Measurements from ENCODE around the gene SCLY.
A peak's percentile ranks its signal among the peaks of the same experiment; 100 is the strongest.

The SCLY gene

DNA sequence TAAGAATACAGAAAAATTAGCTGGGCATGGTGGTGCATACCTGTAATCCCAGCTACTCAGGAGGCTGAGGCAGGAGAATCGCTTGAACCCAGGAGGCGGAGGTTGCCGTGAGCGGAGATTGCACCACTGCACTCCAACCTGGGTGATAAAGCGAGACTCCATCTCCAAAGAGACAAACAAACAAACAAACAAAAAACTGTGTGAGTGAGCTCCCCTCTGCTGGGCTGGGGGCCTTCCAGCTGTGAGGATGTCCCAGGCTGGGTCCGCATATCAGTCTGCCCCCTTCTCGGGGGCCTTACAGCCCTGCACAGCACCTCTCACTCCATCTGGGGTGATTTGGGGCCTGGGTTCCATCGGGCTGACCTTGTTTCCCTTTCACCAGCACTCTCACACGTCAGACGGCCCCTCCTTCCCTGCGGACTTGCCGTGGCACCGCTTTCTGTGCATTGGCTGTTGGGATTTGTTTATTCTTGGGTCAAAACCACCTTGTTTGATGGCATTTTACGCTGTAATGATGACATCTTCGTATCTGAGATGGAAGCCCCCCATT is 74.9 kb downstream of the SCLY start:
- 90 to 94% methylated on average over 9 to 12 of the region's 15 CpGs for WGBS, 2 experiments (ENCODE audit: insufficient coverage in 2 of 2)
- no peaks in the 10 kb centered on the region for H3K36me3 ChIP-seq (ENCODE audit: control insufficient read depth, insufficient read depth, low read length)
- H3K27ac ChIP-seq (ENCODE audit: low read depth, low read length, severe bottlenecking): no peak overlapping the region
- H3K4me1 ChIP-seq (ENCODE audit: control insufficient read depth, insufficient read depth, low read length, poor library complexity, severe bottlenecking): peaks cover 11% of the 10 kb centered on the region
- H3K4me3 ChIP-seq (ENCODE audit: extremely low read depth, insufficient read depth, low read length, poor library complexity, severe bottlenecking): no peak overlapping the region
- H3K9me3 ChIP-seq (ENCODE audit: control insufficient read depth, low read length): no peaks in the 10 kb centered on the region

DNA sequence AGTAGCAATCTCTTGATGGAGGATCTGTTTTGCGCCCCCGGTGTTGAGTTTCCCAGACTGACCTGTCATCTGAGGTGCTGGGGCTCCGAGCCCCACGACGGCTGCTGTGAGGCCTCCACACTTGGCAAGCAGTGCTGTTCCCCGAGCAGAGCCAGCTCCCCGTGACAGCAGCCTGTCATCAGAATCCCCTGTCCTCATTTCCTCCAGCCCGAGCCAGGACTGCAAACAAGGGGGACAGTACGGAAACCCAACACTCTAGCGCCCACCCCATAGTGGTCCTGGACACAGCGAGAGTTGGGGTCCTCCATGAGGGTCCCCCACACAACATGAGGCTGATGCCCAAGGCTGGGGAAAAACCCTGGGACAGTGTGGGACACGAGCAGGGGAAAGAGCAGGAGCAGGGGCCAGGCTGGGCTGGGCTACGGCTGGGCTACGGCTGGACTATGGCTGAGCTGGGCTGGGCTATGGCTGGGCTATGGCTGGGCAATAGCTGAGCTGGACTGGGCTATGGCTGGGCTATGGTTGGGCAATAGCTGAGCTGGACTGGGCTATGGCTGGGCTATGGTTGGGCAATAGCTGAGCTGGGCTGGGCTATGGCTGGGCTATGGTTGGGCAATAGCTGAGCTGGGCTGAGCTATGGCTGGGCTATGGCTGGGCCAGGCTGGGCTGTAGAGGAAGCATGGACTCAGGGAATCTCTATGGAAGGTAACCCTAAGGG is 76.2 kb downstream of the SCLY start:
- no peaks in the 10 kb centered on the region for H3K9me3 ChIP-seq (ENCODE audit: control insufficient read depth, low read length)
- H3K4me3 ChIP-seq (ENCODE audit: extremely low read depth, insufficient read depth, low read length, poor library complexity, severe bottlenecking): no peak overlapping the region
- H3K27ac ChIP-seq (ENCODE audit: low read depth, low read length, severe bottlenecking): no peak overlapping the region
- peaks cover 19% of the 10 kb centered on the region for H3K4me1 ChIP-seq (ENCODE audit: control insufficient read depth, insufficient read depth, low read length, poor library complexity, severe bottlenecking)
- WGBS, 2 experiments (ENCODE audit: insufficient coverage in 2 of 2): 89 to 95% methylated on average over 10 to 12 of the region's 14 CpGs
- H3K36me3 ChIP-seq (ENCODE audit: control insufficient read depth, insufficient read depth, low read length): no peaks in the 10 kb centered on the region

DNA sequence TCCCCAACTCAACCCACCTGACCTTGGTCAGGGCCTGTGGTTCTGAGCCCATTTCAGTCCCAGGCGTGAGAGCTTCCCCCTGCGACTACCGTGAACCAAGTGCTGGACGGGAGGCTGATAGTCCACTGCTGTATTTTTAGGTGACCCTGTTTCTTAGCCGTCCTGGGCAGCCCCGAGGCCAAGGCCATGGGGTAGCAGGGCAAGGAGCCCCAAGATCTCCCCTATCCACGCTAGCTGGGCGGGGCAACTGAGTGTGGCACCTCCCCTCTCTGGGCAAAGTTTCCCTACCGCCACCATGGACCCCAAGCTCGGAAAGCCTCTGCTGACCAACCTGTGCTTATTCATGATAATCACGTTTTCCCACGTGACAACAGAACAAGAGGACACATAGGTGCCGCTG is 77.1 kb downstream of the SCLY start:
- Histone ChIP-seq H3K27ac (ENCODE audit: low read depth, low read length, severe bottlenecking) (no peak overlapping the region), H3K9me3 (ENCODE audit: control insufficient read depth, low read length) (no peaks in the 10 kb centered on the region), H3K4me3 (ENCODE audit: extremely low read depth, insufficient read depth, low read length, poor library complexity, severe bottlenecking) (no peak overlapping the region), H3K36me3 (ENCODE audit: control insufficient read depth, insufficient read depth, low read length) (no peaks in the 10 kb centered on the region), H3K4me1 (ENCODE audit: control insufficient read depth, insufficient read depth, low read length, poor library complexity, severe bottlenecking) (peaks cover 25% of the 10 kb centered on the region)
- 97% methylated on average over 13 of the region's 13 CpGs for WGBS, 2 experiments (ENCODE audit: insufficient coverage in 2 of 2)

DNA sequence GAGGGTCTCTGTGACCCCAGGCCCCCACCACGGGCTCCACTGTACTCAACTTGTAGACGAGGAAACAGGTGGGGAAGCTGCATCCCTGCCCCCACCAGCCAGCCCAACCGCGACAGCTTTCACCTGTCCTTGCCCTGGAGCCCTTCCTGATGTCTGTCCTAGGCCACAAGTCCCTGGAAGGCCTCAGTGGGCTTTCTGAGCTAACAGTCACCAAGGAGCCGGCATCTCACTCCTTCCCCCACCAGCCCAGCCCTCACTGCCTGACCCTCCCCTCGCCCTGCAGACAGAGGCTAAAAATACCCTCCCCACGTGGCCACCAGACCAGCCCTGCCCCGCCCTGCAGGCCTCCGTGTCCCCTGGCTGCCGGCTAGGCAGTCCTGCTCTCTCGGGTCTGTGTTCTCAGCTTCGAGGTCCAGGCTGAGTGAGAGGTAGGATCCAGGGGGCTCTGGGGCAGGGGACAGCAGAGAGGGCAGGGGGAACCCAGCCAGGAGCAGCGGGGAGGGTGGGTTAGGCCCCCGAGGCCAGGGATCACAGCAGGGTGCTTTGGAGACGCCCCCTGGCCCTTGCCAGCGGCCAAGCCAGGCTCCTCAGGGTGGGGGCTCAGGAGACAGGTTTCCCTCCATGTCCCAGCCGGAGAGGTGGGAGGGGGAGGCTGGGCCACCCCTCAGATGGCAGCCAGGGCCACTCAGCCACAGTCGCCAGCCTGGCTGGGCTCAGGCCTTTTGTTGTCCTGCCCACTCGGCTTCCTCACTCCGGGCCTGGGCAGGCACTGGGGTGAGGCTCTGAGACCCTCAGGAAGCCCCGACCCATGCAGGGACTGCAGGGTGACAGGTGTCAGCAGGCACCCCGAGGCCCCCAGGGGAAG is 77.8 kb downstream of the SCLY start, which contains the start of gene KLHL30:
Gene KLHL30 (plus strand): TSS at position 338 of the 865 bp plus-strand sequence. CDS start 2,087 bp downstream, outside the sequence.
- Histone ChIP-seq H3K4me3 (ENCODE audit: extremely low read depth, insufficient read depth, low read length, poor library complexity, severe bottlenecking) (peak within 1 kb of the TSS; percentile 8), H3K27ac (ENCODE audit: low read depth, low read length, severe bottlenecking) (peak within 1 kb of the TSS; percentile 36), H3K9me3 (ENCODE audit: control insufficient read depth, low read length) (no peaks in the 10 kb centered on the region), H3K4me1 (ENCODE audit: control insufficient read depth, insufficient read depth, low read length, poor library complexity, severe bottlenecking) (peaks cover 29% of the 10 kb centered on the region), H3K36me3 (ENCODE audit: control insufficient read depth, insufficient read depth, low read length) (no peaks in the 10 kb centered on the region)
- WGBS, 2 experiments (ENCODE audit: insufficient coverage in 2 of 2): 71 to 81% methylated on average over 16 to 17 of the region's 22 CpGs

DNA sequence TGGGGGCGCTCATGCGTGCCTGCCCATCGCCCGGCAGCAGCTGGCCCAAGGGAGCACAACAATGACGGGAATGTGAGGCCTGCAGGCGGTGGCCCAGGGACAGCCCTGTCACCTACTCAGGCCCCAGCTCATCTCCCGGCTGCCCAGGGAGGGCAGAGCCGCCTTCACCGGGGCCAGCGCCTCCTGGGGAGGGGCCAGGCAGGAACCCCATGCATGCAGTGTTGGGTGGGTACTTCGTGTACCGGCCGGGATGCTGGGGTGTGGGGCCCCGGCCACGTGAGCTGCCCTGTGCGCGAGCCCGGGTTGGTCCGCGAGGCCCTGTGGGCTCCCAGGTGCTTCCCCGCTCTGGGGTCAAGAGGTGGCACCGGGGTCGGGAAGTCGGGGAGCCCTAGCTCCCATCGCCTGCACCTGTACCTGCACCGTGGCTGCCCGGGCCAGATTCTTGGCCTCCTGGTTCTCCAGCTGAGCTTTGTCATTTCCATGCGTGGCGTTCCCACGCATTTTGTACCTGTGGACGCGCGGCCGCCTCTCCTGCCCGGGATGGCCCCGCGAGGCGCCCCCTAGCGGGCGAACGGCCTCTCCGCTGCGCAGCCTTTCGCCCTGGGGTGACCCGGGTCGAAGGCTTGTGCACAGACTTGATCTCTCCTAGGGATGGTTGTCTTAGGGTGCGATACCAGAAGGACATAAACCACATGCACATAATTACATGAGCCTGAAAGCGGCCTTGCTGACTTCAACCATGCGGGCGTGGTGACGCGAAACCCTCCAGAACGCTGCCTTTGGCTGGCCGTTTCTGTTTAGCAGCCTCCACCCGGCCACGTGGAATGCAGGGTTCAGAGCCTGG is 78.6 kb downstream of the SCLY start:
- no peak overlapping the region for H3K27ac ChIP-seq (ENCODE audit: low read depth, low read length, severe bottlenecking)
- H3K4me3 ChIP-seq (ENCODE audit: extremely low read depth, insufficient read depth, low read length, poor library complexity, severe bottlenecking): peak overlapping the region; percentile 8
- WGBS, 2 experiments (ENCODE audit: insufficient coverage in 2 of 2): 82 to 90% methylated on average over 29 to 45 of the region's 56 CpGs
- H3K9me3 ChIP-seq (ENCODE audit: control insufficient read depth, low read length): no peaks in the 10 kb centered on the region
- no peaks in the 10 kb centered on the region for H3K36me3 ChIP-seq (ENCODE audit: control insufficient read depth, insufficient read depth, low read length)
- H3K4me1 ChIP-seq (ENCODE audit: control insufficient read depth, insufficient read depth, low read length, poor library complexity, severe bottlenecking): peaks cover 35% of the 10 kb centered on the region

DNA sequence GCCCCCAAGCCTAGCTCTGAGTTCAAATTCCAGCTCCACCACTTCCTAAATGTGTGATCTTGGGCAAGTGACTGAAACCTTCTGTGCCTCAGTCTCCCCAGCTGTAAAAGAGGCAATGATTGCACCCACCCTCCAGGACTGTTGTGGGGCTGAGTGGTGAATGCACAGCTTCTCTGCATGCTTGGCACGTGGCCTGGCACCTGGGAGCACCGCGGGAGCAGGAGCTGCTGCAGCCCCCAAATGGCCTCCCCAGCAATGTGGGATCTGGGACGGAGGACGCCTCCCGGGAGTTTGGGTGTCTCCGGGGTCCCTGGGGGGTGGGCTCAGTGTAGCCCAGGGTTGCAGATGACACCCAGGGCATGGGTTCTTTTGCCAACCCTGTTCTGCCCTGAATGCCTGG is 79.2 kb downstream of the SCLY start:
- H3K27ac ChIP-seq (ENCODE audit: low read depth, low read length, severe bottlenecking): no peak overlapping the region
- no peaks in the 10 kb centered on the region for H3K9me3 ChIP-seq (ENCODE audit: control insufficient read depth, low read length)
- H3K4me3 ChIP-seq (ENCODE audit: extremely low read depth, insufficient read depth, low read length, poor library complexity, severe bottlenecking): no peak overlapping the region
- no peaks in the 10 kb centered on the region for H3K36me3 ChIP-seq (ENCODE audit: control insufficient read depth, insufficient read depth, low read length)
- WGBS, 2 experiments (ENCODE audit: insufficient coverage in 2 of 2): 85 to 100% methylated on average over 6 to 7 of the region's 7 CpGs
- peaks cover 35% of the 10 kb centered on the region for H3K4me1 ChIP-seq (ENCODE audit: control insufficient read depth, insufficient read depth, low read length, poor library complexity, severe bottlenecking)

DNA sequence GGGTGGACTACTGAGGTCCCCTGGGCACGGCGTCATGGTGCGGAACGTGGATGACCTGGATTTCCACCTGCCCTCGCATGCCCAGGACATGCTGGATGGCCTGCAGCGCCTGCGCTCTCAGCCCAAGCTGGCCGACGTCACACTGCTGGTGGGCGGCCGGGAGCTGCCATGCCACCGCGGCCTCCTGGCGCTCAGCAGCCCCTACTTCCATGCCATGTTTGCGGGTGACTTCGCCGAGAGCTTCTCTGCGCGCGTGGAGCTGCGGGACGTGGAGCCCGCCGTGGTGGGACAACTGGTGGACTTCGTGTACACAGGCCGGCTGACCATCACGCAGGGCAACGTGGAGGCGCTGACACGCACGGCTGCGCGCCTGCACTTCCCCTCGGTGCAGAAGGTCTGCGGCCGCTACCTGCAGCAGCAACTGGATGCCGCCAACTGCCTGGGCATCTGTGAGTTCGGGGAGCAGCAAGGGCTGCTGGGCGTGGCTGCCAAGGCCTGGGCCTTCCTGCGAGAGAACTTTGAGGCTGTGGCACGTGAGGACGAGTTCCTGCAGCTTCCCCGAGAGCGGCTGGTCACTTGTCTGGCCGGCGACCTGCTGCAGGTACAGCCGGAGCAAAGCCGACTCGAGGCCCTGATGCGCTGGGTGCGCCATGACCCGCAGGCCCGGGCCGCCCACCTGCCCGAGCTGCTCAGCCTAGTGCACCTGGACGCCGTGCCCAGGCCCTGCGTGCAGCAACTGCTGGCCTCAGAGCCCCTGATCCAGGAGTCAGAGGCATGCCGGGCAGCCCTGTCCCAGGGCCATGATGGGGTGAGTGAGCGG is 80.1 kb downstream of the SCLY start:
- no peak overlapping the region for H3K27ac ChIP-seq (ENCODE audit: low read depth, low read length, severe bottlenecking)
- H3K4me1 ChIP-seq (ENCODE audit: control insufficient read depth, insufficient read depth, low read length, poor library complexity, severe bottlenecking): peaks cover 35% of the 10 kb centered on the region
- no peaks in the 10 kb centered on the region for H3K36me3 ChIP-seq (ENCODE audit: control insufficient read depth, insufficient read depth, low read length)
- no peak overlapping the region for H3K4me3 ChIP-seq (ENCODE audit: extremely low read depth, insufficient read depth, low read length, poor library complexity, severe bottlenecking)
- no peaks in the 10 kb centered on the region for H3K9me3 ChIP-seq (ENCODE audit: control insufficient read depth, low read length)
- WGBS, 2 experiments (ENCODE audit: insufficient coverage in 2 of 2): 93 to 94% methylated on average over 59 to 60 of the region's 60 CpGs

DNA sequence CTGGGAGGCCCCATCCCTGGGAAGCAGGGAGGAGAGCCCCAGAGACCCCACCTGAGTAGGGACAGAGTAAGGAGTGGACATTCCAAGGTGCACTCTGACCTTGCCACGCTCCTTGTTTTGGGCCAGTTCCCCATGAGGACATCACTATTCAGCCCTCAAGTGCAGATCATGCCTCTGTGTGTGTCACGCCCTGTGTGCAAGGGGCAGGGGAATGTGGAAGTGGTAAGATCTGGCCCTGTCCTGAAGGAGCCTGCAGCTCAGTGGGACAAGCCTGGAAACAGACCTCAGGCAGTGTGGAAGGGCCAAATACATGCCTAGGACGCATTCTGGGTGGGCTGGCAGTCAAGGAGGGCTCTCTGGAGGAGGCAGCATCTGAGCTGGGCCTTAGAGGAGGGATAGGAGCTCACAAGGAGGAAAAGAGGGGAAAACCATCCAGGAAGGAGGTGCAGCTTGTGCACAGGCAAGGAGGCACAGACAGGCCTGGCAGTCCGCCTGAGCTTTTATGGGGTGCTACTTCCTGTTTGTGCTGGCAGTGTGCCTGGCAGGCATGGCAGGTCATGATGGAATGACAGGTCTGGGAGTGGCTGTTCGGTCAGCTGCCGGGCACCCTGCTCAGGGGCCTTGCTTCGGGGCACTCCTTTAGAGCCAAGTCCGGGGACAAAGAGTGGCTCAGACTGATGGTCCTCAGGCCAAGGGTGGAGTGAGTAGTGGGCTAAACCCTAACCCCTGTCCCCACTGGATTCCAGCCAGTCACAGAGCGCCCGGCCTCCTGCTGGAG is 80.9 kb downstream of the SCLY start:
- no peaks in the 10 kb centered on the region for H3K9me3 ChIP-seq (ENCODE audit: control insufficient read depth, low read length)
- peaks cover 35% of the 10 kb centered on the region for H3K4me1 ChIP-seq (ENCODE audit: control insufficient read depth, insufficient read depth, low read length, poor library complexity, severe bottlenecking)
- H3K27ac ChIP-seq (ENCODE audit: low read depth, low read length, severe bottlenecking): no peak overlapping the region
- 90 to 95% methylated on average over 7 to 10 of the region's 10 CpGs for WGBS, 2 experiments (ENCODE audit: insufficient coverage in 2 of 2)
- H3K4me3 ChIP-seq (ENCODE audit: extremely low read depth, insufficient read depth, low read length, poor library complexity, severe bottlenecking): no peak overlapping the region
- H3K36me3 ChIP-seq (ENCODE audit: control insufficient read depth, insufficient read depth, low read length): no peaks in the 10 kb centered on the region

DNA sequence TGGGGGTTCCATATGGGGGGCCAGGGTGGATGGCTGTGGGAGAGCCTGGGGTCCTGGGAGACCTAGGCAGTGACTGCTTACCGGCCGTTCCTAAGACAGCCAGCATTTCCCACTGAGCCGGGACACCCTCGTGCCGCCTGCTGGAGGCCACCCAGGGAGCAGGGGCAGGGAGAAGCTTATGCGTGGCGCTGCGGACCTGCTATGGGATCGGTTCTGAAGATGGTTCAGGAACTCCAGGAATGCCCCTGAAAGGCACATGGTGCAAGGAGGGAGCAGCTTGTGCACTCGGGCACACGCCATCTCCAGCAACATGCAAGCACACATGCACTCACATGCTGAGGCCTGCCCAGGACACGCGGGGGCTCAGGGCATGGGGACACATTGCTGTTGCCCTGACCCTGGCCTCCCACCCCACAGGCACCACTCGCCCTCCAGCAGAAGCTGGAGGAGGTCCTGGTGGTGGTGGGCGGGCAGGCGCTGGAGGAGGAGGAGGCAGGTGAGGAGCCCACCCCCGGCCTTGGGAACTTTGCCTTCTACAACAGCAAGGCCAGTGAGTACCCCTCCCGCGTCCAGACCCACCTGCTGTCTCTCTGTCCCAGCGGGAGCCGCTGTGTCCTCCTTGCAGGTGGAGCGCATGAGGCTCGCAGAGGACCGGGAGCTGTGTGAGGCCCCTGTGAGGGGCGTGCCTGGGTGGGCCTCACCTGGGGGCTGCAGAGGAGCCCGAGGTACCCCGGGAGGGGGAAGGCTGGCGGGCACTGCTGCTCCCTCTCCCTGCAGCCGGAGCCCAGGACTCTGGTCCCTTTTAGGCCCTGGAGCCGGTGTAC is 81.8 kb downstream of the SCLY start:
- Histone ChIP-seq H3K4me3 (ENCODE audit: extremely low read depth, insufficient read depth, low read length, poor library complexity, severe bottlenecking) (no peak overlapping the region), H3K27ac (ENCODE audit: low read depth, low read length, severe bottlenecking) (no peak overlapping the region), H3K36me3 (ENCODE audit: control insufficient read depth, insufficient read depth, low read length) (no peaks in the 10 kb centered on the region), H3K9me3 (ENCODE audit: control insufficient read depth, low read length) (no peaks in the 10 kb centered on the region), H3K4me1 (ENCODE audit: control insufficient read depth, insufficient read depth, low read length, poor library complexity, severe bottlenecking) (peaks cover 35% of the 10 kb centered on the region)
- WGBS, 2 experiments (ENCODE audit: insufficient coverage in 2 of 2): 87 to 91% methylated on average over 17 to 28 of the region's 30 CpGs
